Esophagus muscularis mucosa (tissue), 4 donors: Measurements from ENCODE around the gene SFTPB.

Source experiments
- CTCF ChIP-seq, 3 experiments: fragments of 200-600 bp in 2 of 3; fragments of 450-650 bp in 1 of 3; sonication (generic) in 2 of 3; IDR thresholded peaks; one replicate each; pipeline ENCODE4 v1.5.1; 2017 to 2019; ENCODE audit warnings: antibody characterized with exemption in 3 of 3, mild to moderate bottlenecking in 2 of 3, moderate library complexity in 1 of 3
- EP300 ChIP-seq: sonication (generic); formaldehyde crosslinking; IDR thresholded peaks from one replicate; pipeline ENCODE4 v1.6.1; 2017; ENCODE audit warnings: antibody characterized with exemption
- POLR2A ChIP-seq: fragments of 450-650 bp; IDR thresholded peaks from one replicate; pipeline ENCODE4 v1.6.1; 2017; ENCODE audit warnings: antibody characterized with exemption, moderate library complexity, mild to moderate bottlenecking, low read depth
- POLR2AphosphoS5 ChIP-seq, 2 donors: sonication (generic); formaldehyde crosslinking; IDR thresholded peaks; one replicate each; pipeline ENCODE4 v1.6.1; 2017; ENCODE audit warnings: antibody characterized with exemption in 2 of 2

- TF ChIP-seq POLR2A, result no peak
- no peak for TF ChIP-seq CTCF (IDR thresholded peaks at IDR 0.05)
- TF ChIP-seq POLR2AphosphoS5 (IDR thresholded peaks at IDR 0.05), result no peak
- TF ChIP-seq EP300, result no peak
These were observed 13.8 kb upstream of the SFTPB start for GRCh38 chr2:85681776-85682175.
